SK-N-SH (cell line): ENCODE measurements around the gene AIRE. TPM values are rescaled to one million over a fixed set of nuclear protein-coding genes. Genes with fewer than 3 reads are reported as not detected.

Experiments used
- CTCF ChIA-PET: fragments of 300-600, 350-600 bp; formaldehyde crosslinking; extraction: SDS; loops from one replicate; lab custom pipeline; 2021; lab: Yijun Ruan, JAX
- POLR2A ChIA-PET: fragments of 350-600 bp; sonication (Branson Sonifier 250); formaldehyde crosslinking; extraction: SDS; loops from one replicate; lab custom pipeline; 2020; ENCODE audit warnings: antibody characterized with exemption, inconsistent platforms; lab: Yijun Ruan, JAX
- DNase-seq: peaks from one replicate; pipeline ENCODE4 v3.0.0; 2012
- H2AFZ ChIP-seq: fragments of 200-600 bp; sonication (generic); 2 replicates; pipeline ENCODE4 v1.8.1; 2016; ENCODE audit warnings: antibody characterized with exemption, mild to moderate bottlenecking, low read depth
- H3F3A ChIP-seq: fragments of 200-600 bp; sonication (generic); replicated peaks from 2 replicates; pipeline ENCODE3; 2016; ENCODE audit warnings: antibody characterized with exemption, mild to moderate bottlenecking; ENCODE audit not compliant: insufficient read depth
- H3K27ac ChIP-seq, 2 experiments: fragments of 200-500 bp in 1 of 2; fragments of 200-600 bp in 1 of 2; sonication (Bioruptor generic) in 1 of 2; sonication (generic), shearing (Covaris generic) in 1 of 2; 2 replicates each; pipeline versions ENCODE4 v1.5.1 to v1.6.1; 2014 to 2016; ENCODE audit warnings: low read depth in 2 of 2, inconsistent platforms in 1 of 2, low read length in 1 of 2, mild to moderate bottlenecking in 1 of 2, mixed read lengths in 1 of 2
- H3K27me3 ChIP-seq: fragments of 200-600 bp; sonication (generic), shearing (Covaris generic); 2 replicates; pipeline ENCODE4 v1.6.1; 2016; ENCODE audit warnings: mixed run types; ENCODE audit not compliant: insufficient read depth
- H3K36me3 ChIP-seq, 2 experiments: fragments of 200-500 bp in 1 of 2; fragments of 200-600 bp in 1 of 2; sonication (Bioruptor generic) in 1 of 2; sonication (generic) in 1 of 2; replicated peaks in 1 of 2; 2 replicates each; pipeline versions ENCODE3 to v1.5.1; 2014 to 2016; ENCODE audit warnings: low read length in 1 of 2, mild to moderate bottlenecking in 1 of 2; ENCODE audit not compliant: insufficient read depth in 2 of 2, control insufficient read depth in 1 of 2
- H3K4me1 ChIP-seq, 2 experiments: fragments of 200-500 bp in 1 of 2; fragments of 200-600 bp in 1 of 2; sonication (Bioruptor generic) in 1 of 2; sonication (generic), shearing (Covaris generic) in 1 of 2; 2 replicates each; pipeline versions ENCODE4 v1.5.1 to v1.6.1; 2014 to 2016; ENCODE audit warnings: low read depth in 1 of 2, low read length in 1 of 2, mixed run types in 1 of 2; ENCODE audit not compliant: insufficient read depth in 2 of 2, control insufficient read depth in 1 of 2
- H3K4me2 ChIP-seq: fragments of 200-600 bp; sonication (generic), shearing (Covaris generic); 2 replicates; pipeline ENCODE4 v1.6.1; 2017; ENCODE audit warnings: mixed run types
- H3K4me3 ChIP-seq, 2 experiments: fragments of 200-500 bp in 1 of 2; fragments of 200-600 bp in 1 of 2; sonication (Bioruptor generic) in 1 of 2; sonication (generic), shearing (Covaris generic) in 1 of 2; 2 replicates each; pipeline versions ENCODE4 v1.5.1 to v1.8.1; 2014 to 2016; ENCODE audit warnings: low read depth in 2 of 2, inconsistent platforms in 1 of 2, low read length in 1 of 2, mild to moderate bottlenecking in 1 of 2, mixed read lengths in 1 of 2, moderate library complexity in 1 of 2
- H3K79me2 ChIP-seq: fragments of 200-600 bp; sonication (generic); 2 replicates; pipeline ENCODE4 v1.8.1; 2017; ENCODE audit warnings: mild to moderate bottlenecking; ENCODE audit not compliant: insufficient read depth
- H3K9ac ChIP-seq: fragments of 200-600 bp; sonication (generic); 2 replicates; pipeline ENCODE4 v1.6.1; 2017; ENCODE audit warnings: mixed run types
- H3K9me2 ChIP-seq: fragments of 200-600 bp; sonication (generic); 2 replicates; pipeline ENCODE4 v1.6.1; 2017; ENCODE audit warnings: mixed run types
- H3K9me3 ChIP-seq: fragments of 200-600 bp; sonication (generic); 2 replicates; pipeline ENCODE4 v1.6.1; 2017; ENCODE audit warnings: mixed run types, mild to moderate bottlenecking, moderate library complexity
- H4K20me1 ChIP-seq: fragments of 200-600 bp; sonication (generic); 2 replicates; pipeline ENCODE4 v1.6.1; 2017; ENCODE audit warnings: mild to moderate bottlenecking, mixed run types; ENCODE audit not compliant: insufficient read depth
- CHD2 ChIP-seq: fragments of 150-350 bp; IDR thresholded peaks from 2 replicates; pipeline ENCODE4 v1.6.1; 2018; ENCODE audit warnings: low read length; ENCODE audit not compliant: partially characterized antibody
- EZH2phosphoT487 ChIP-seq: fragments of 200-600 bp; sonication (generic); IDR thresholded peaks from 2 replicates; pipeline ENCODE4 v1.6.1; 2017; ENCODE audit warnings: low read depth, mixed run types, mild to moderate bottlenecking, antibody characterized with exemption, moderate library complexity, borderline replicate concordance
- FOXJ3 ChIP-seq: sonication (generic); formaldehyde crosslinking; IDR thresholded peaks from 2 replicates; pipeline ENCODE4 v1.5.1; 2020; ENCODE audit warnings: mild to moderate bottlenecking, missing genetic modification reagents
- GABPA ChIP-seq: IDR thresholded peaks from 2 replicates; pipeline ENCODE4 v1.4.0; 2012; ENCODE audit warnings: low read depth, mild to moderate bottlenecking
- GATA2 ChIP-seq: sonication (generic); formaldehyde crosslinking; IDR thresholded peaks from 2 replicates; pipeline ENCODE4 v1.5.0; 2020; ENCODE audit warnings: mild to moderate bottlenecking, missing genetic modification reagents
- JUND ChIP-seq: IDR thresholded peaks from 2 replicates; pipeline ENCODE4 v1.4.0; 2012
- NFIC ChIP-seq: IDR thresholded peaks from 2 replicates; pipeline ENCODE4 v1.4.0; 2012; ENCODE audit warnings: borderline replicate concordance
- NRF1 ChIP-seq: IDR thresholded peaks from 2 replicates; pipeline ENCODE4 v1.6.1; 2012; ENCODE audit warnings: low read depth, mild to moderate bottlenecking, low read length
- PBX3 ChIP-seq: IDR thresholded peaks from 2 replicates; pipeline ENCODE4; 2012
- POLR2AphosphoS5 ChIP-seq: IDR thresholded peaks from 2 replicates; pipeline ENCODE4 v1.6.1; 2012; ENCODE audit warnings: low read depth, low read length
- RAD21 ChIP-seq: IDR thresholded peaks from 2 replicates; pipeline ENCODE4 v1.6.1; 2012; ENCODE audit warnings: mild to moderate bottlenecking, low read length
- RCOR1 ChIP-seq: fragments of 150-350 bp; IDR thresholded peaks from 2 replicates; pipeline ENCODE4 v1.6.1; 2017; ENCODE audit warnings: antibody characterized with exemption, low read length
- RXRA ChIP-seq: IDR thresholded peaks from 2 replicates; pipeline ENCODE4 v1.4.0; 2012; ENCODE audit warnings: low read depth, mild to moderate bottlenecking, borderline replicate concordance
- SMC3 ChIP-seq: IDR thresholded peaks from 2 replicates; pipeline ENCODE4 v1.6.1; 2012; ENCODE audit warnings: low read depth, low read length, improper control_type of control experiment
- TAF1 ChIP-seq: IDR thresholded peaks from 2 replicates; pipeline ENCODE4 v1.6.1; 2012; ENCODE audit warnings: low read depth, mild to moderate bottlenecking, low read length, moderate library complexity, borderline replicate concordance
- TCF12 ChIP-seq: IDR thresholded peaks from 2 replicates; pipeline ENCODE4 v1.4.0; 2012
- TEAD4 ChIP-seq: IDR thresholded peaks from 2 replicates; pipeline ENCODE4 v1.4.0; 2012; ENCODE audit warnings: mild to moderate bottlenecking, borderline replicate concordance; ENCODE audit not compliant: insufficient read depth
- USF2 ChIP-seq: fragments of 150-350 bp; IDR thresholded peaks from 2 replicates; pipeline ENCODE4 v1.6.1; 2017; ENCODE audit warnings: antibody characterized with exemption, low read length, low read depth, borderline replicate concordance
- WGBS: methylation state at CpG from one replicate; pipeline ENCODE4 v1.1.6; 2017; ENCODE audit warnings: low lambda C conversion rate; 5-methylcytosine and 5-hydroxymethylcytosine counted together
- polyA plus RNA-seq, 3 experiments: library from polyadenylated mRNA; depleted of rRNA; stranded (reverse); fragments of >200 nt; gene quantifications; 2 replicates each; pipeline ENCODE4 v1.2.3, GENCODE V29; 2012
- TF ChIP-seq, protein P1 (sequence below): fragments of 150-350 bp; IDR thresholded peaks from 2 replicates; pipeline ENCODE4 v1.6.1; 2016; ENCODE audit warnings: mild to moderate bottlenecking, low read depth, low read length

The AIRE gene
- polyA plus RNA-seq, 1 of the 3 experiments (the other 2 are of a cell fraction), result not detected

- TF ChIP-seq RCOR1 (no peak), JUND (no peak), SMC3 (no peak), NFIC (no peak), RXRA (no peak), TAF1 (no peak), EZH2phosphoT487 (no peak)
Measured at GRCh38 chr21:44335266-44336059, 49.8 kb downstream of the AIRE start (continued).

DNA sequence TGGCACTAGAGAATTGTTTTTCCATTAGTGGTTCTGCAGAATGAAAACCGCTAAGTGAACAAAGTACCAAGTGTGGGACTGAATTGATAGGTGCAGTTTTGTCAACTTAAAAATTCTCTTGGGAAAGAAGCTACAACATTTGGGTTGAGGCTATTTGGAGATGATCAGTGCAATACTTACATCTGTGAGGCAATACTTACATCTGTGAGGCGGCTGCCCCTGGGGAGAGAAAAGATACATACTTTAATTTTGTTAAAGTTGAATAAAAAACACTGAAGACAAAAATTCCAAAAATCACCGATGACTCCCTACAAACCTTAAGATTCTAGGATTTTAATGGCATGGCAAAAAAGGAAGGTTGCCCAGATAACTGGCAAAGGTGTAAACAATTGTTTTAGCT lies 51.8 kb downstream of the AIRE start:
- DNase-seq, result no peak

More for the DNA sequence above, 51.8 kb downstream of the AIRE start:
- TF ChIP-seq PBX3 (no peak), CHD2 (no peak), NRF1 (no peak), TCF12 (no peak), RAD21 (no peak), GATA2 (CRISPR knock-in tag) (no peak), JUND (no peak), EZH2phosphoT487 (no peak), GABPA (no peak), TEAD4 (no peak), RCOR1 (no peak), SMC3 (no peak), FOXJ3 (CRISPR knock-in tag) (no peak), POLR2AphosphoS5 (no peak), USF2 (no peak), NFIC (no peak)
- TF ChIP-seq, protein P1, sequence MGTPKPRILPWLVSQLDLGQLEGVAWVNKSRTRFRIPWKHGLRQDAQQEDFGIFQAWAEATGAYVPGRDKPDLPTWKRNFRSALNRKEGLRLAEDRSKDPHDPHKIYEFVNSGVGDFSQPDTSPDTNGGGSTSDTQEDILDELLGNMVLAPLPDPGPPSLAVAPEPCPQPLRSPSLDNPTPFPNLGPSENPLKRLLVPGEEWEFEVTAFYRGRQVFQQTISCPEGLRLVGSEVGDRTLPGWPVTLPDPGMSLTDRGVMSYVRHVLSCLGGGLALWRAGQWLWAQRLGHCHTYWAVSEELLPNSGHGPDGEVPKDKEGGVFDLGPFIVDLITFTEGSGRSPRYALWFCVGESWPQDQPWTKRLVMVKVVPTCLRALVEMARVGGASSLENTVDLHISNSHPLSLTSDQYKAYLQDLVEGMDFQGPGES, result no peak
- Histone ChIP-seq H3K79me2 (no peaks in the 10 kb centered on the region), H3F3A (peaks cover 23% of the 10 kb centered on the region), H3K4me2 (peak overlapping the region; percentile 93; the same call in 1 of the 2 replicates), H3K27me3 (no peaks in the 10 kb centered on the region), H3K36me3 (peaks cover 0 to 12% of the 10 kb centered on the region in 2 experiments), H4K20me1 (no peaks in the 10 kb centered on the region), H3K9ac (no peak overlapping the region), H3K27ac (peak overlapping the region in 1 of 2 experiments; percentile 75; a peak in 3 of 4 replicates), H3K9me2 (no peaks in the 10 kb centered on the region), H2AFZ (no peak overlapping the region), H3K4me1 (peaks cover 6 to 10% of the 10 kb centered on the region in 2 experiments; a peak in 2 of 4 replicates), H3K4me3 (no peak overlapping the region), H3K9me3 (no peaks in the 10 kb centered on the region)
- ChIA-PET POLR2A (no interaction called here), CTCF (interaction anchor here (0.7 to 2.5 kb wide), 7 partner anchors 8 to 456 kb away, joined by 3 to 12 read pairs (median 8); no protein-coding TSS in a partner anchor)
- 67% methylated on average over 3 of the region's 3 CpGs for WGBS
